Activated CD4-positive, alpha-beta T cell treated with anti-CD3 and anti-CD28 coated beads for 36 hours (primary cell): ENCODE data around the gene NKX2-4. TPM values are rescaled to one million over a fixed set of nuclear protein-coding genes. Genes with fewer than 3 reads are reported as not detected.
"Not testable (repeated sequence)": the region's sequence is repeated elsewhere in the genome, so short reads cannot be mapped to it uniquely, and the experiment has no call there.

Experiments used
- ATAC-seq: fragments of 200-7000 bp; cut with Tn5 transposase; one replicate; pipeline ENCODE4 v1.10.0; 2021; ENCODE audit warnings: mild to moderate bottlenecking, moderate library complexity
- CTCF ChIA-PET: fragments of 350-600 bp; sonication (Branson Sonifier 250); formaldehyde crosslinking; loops from one replicate; lab custom pipeline; 2021; ENCODE audit warnings: antibody characterized with exemption; lab: Charles Lee
- POLR2A ChIA-PET: fragments of 350-600 bp; sonication (Branson Sonifier 250); formaldehyde crosslinking; loops from one replicate; lab custom pipeline; 2021; ENCODE audit warnings: antibody characterized with exemption, inconsistent platforms; lab: Charles Lee
- DNase-seq: peaks from one replicate; pipeline ENCODE4 v3.0.0-alpha.2; 2020
- H3K27ac Mint-ChIP-seq: one replicate; pipeline ENCODE4 v1.8.0; 2021; ENCODE audit warnings: mixed read lengths
- H3K27me3 Mint-ChIP-seq: one replicate; pipeline ENCODE4 v1.8.0; 2021; ENCODE audit warnings: mixed read lengths
- H3K36me3 Mint-ChIP-seq: one replicate; pipeline ENCODE4 v1.8.0; 2021; ENCODE audit warnings: low read depth, mixed read lengths
- H3K4me1 Mint-ChIP-seq: one replicate; pipeline ENCODE4 v1.8.0; 2021; ENCODE audit warnings: mixed read lengths
- H3K4me3 Mint-ChIP-seq: one replicate; pipeline ENCODE4 v1.8.0; 2021; ENCODE audit warnings: mild to moderate bottlenecking, moderate library complexity, mixed read lengths
- H3K9me3 Mint-ChIP-seq: one replicate; pipeline ENCODE4 v1.8.0; 2021; ENCODE audit warnings: low read depth, mixed read lengths
- intact Hi-C, 2 experiments: fragments of 100-400 bp; cut with DNase I in 1 of 2; cut with micrococcal nuclease in 1 of 2; formaldehyde crosslinking; loops; one replicate each; pipeline versions ENCODE4 v1.14.2 to v1.15.1; 2022 to 2024; cut with DNase I, micrococcal nuclease
- total RNA-seq, 2 experiments: library from RNA; stranded (reverse); gene quantifications; one replicate each; pipeline ENCODE4 v1.2.3, GENCODE V29; 2021

NKX2-4 gene
- total RNA-seq, 2 experiments from 2014 or later, result not detected

GRCh38 chr20:21380711-21381110, 16.6 kb downstream of the NKX2-4 start:
- no peak for DNase-seq
- intact Hi-C loops, result no loop called here
- Mint-ChIP-seq H3K27me3 (no peaks in the 10 kb centered on the region), H3K27ac (no peak overlapping the region), H3K4me3 (no peak overlapping the region), H3K36me3 (peaks cover 43% of the 10 kb centered on the region), H3K9me3 (no peaks in the 10 kb centered on the region), H3K4me1 (peaks cover 2% of the 10 kb centered on the region)
- ChIA-PET POLR2A (no interaction called here), CTCF (interaction anchor here (1.0 to 2.3 kb wide), 2 partner anchors 145 to 332 kb away, joined by 3 to 8 read pairs; no protein-coding TSS in a partner anchor)
- no peak for ATAC-seq

- no peaks in the 10 kb centered on the region for H3K27me3 Mint-ChIP-seq
- ChIA-PET CTCF (interaction anchor here (1.5 kb wide), 1 partner anchor 142 kb away, joined by 8 read pairs; no protein-coding TSS in a partner anchor), POLR2A (no interaction called here)
- ATAC-seq (no peak), DNase-seq (no peak)
- peaks cover 5% of the 10 kb centered on the region for H3K4me1 Mint-ChIP-seq
- no peak overlapping the region for H3K4me3 Mint-ChIP-seq
- peaks cover 46% of the 10 kb centered on the region for H3K36me3 Mint-ChIP-seq
- no peaks in the 10 kb centered on the region for H3K9me3 Mint-ChIP-seq
- intact Hi-C loops, result no loop called here
- H3K27ac Mint-ChIP-seq, result no peak overlapping the region
Measured at GRCh38 chr20:21378259-21378658, 19.1 kb downstream of the NKX2-4 start.

GRCh38 chr20:21377701-21378100, 19.6 kb downstream of the NKX2-4 start:
- Mint-ChIP-seq H3K9me3 (no peaks in the 10 kb centered on the region), H3K4me1 (peaks cover 5% of the 10 kb centered on the region), H3K27ac (no peak overlapping the region), H3K27me3 (no peaks in the 10 kb centered on the region), H3K36me3 (peaks cover 47% of the 10 kb centered on the region), H3K4me3 (no peak overlapping the region)
- DNase-seq (no peak), ATAC-seq (no peak)
- POLR2A ChIA-PET, result no interaction called here
- intact Hi-C loops, result no loop called here
- CTCF ChIA-PET, result interaction anchor here (1.5 kb wide), 1 partner anchor 142 kb away, joined by 8 read pairs; no protein-coding TSS in a partner anchor

GRCh38 chr20:21376626-21377025, 20.7 kb downstream of the NKX2-4 start:
- DNase-seq (no peak), ATAC-seq (no peak)
- intact Hi-C loops, result no loop called here
- Mint-ChIP-seq H3K4me3 (no peak overlapping the region), H3K36me3 (peaks cover 47% of the 10 kb centered on the region), H3K4me1 (peaks cover 5% of the 10 kb centered on the region), H3K27me3 (no peaks in the 10 kb centered on the region), H3K27ac (no peak overlapping the region), H3K9me3 (no peaks in the 10 kb centered on the region)
- ChIA-PET CTCF (no interaction called here), POLR2A (no interaction called here)

- ChIA-PET POLR2A (no interaction called here), CTCF (no interaction called here)
- Mint-ChIP-seq H3K27me3 (no peaks in the 10 kb centered on the region), H3K36me3 (peaks cover 44% of the 10 kb centered on the region), H3K9me3 (no peaks in the 10 kb centered on the region), H3K27ac (no peak overlapping the region), H3K4me3 (no peak overlapping the region), H3K4me1 (peaks cover 3% of the 10 kb centered on the region)
- no peak for ATAC-seq
- DNase-seq, result no peak
- intact Hi-C loops, result no loop called here
Measured at GRCh38 chr20:21373436-21373835, 23.9 kb downstream of the NKX2-4 start.

- ChIA-PET CTCF (no interaction called here), POLR2A (no interaction called here)
- Mint-ChIP-seq H3K4me3 (no peak overlapping the region), H3K27me3 (no peaks in the 10 kb centered on the region), H3K9me3 (no peaks in the 10 kb centered on the region), H3K27ac (no peak overlapping the region), H3K4me1 (peaks cover 3% of the 10 kb centered on the region), H3K36me3 (peaks cover 43% of the 10 kb centered on the region)
- DNase-seq, result no peak
- intact Hi-C loops, result no loop called here
- no peak for ATAC-seq
Measured at GRCh38 chr20:21372016-21372415, 25.3 kb downstream of the NKX2-4 start.

GRCh38 chr20:21371193-21371592, 26.1 kb downstream of the NKX2-4 start:
- ChIA-PET CTCF (interaction anchor here (1.0 to 1.6 kb wide), 2 partner anchors 32 to 136 kb away, joined by 3 read pairs; no protein-coding TSS in a partner anchor), POLR2A (no interaction called here)
- Mint-ChIP-seq H3K4me3 (no peak overlapping the region), H3K36me3 (peaks cover 44% of the 10 kb centered on the region), H3K27me3 (no peaks in the 10 kb centered on the region), H3K4me1 (peaks cover 3% of the 10 kb centered on the region), H3K9me3 (no peaks in the 10 kb centered on the region), H3K27ac (no peak overlapping the region)
- DNase-seq (no peak), ATAC-seq (no peak)
- intact Hi-C loops, result no loop called here

GRCh38 chr20:21368791-21369190, 28.5 kb downstream of the NKX2-4 start:
- H3K27ac Mint-ChIP-seq, result no peak overlapping the region

GRCh38 chr20:21366273-21366672, 31.1 kb downstream of the NKX2-4 start:
- H3K9me3 Mint-ChIP-seq, H3K27me3 Mint-ChIP-seq, H3K4me1 Mint-ChIP-seq, H3K27ac Mint-ChIP-seq, ATAC-seq, POLR2A ChIA-PET, DNase-seq, H3K4me3 Mint-ChIP-seq, intact Hi-C loops: not testable (repeated sequence)
- CTCF ChIA-PET, result interaction anchor here (0.6 kb wide), 1 partner anchor 1345 kb away, joined by 3 read pairs; no protein-coding TSS in a partner anchor
- peaks cover 40% of the 10 kb centered on the region for H3K36me3 Mint-ChIP-seq

More at GRCh38 chr20:21368791-21369190, 28.5 kb downstream of the NKX2-4 start:
- ATAC-seq (no peak), DNase-seq (no peak)
- Mint-ChIP-seq H3K36me3 (peaks cover 37% of the 10 kb centered on the region), H3K9me3 (no peaks in the 10 kb centered on the region), H3K4me3 (no peak overlapping the region), H3K4me1 (peaks cover 3% of the 10 kb centered on the region), H3K27me3 (no peaks in the 10 kb centered on the region)
- intact Hi-C loops, result no loop called here
- CTCF ChIA-PET, result interaction anchor here (1.2 to 1.4 kb wide), 2 partner anchors 21 to 133 kb away, joined by 3 read pairs; no protein-coding TSS in a partner anchor
- POLR2A ChIA-PET, result no interaction called here

- intact Hi-C loops, result no loop called here
- ChIA-PET CTCF (interaction anchor here (0.6 kb wide), 1 partner anchor 1345 kb away, joined by 3 read pairs; no protein-coding TSS in a partner anchor), POLR2A (no interaction called here)
- no peaks in the 10 kb centered on the region for H3K27me3 Mint-ChIP-seq
- H3K36me3 Mint-ChIP-seq, result peaks cover 39% of the 10 kb centered on the region
- no peak for ATAC-seq
- H3K27ac Mint-ChIP-seq, result no peak overlapping the region
- no peak for DNase-seq
- no peak overlapping the region for H3K4me3 Mint-ChIP-seq
- H3K4me1 Mint-ChIP-seq, result peaks cover 8% of the 10 kb centered on the region
- H3K9me3 Mint-ChIP-seq, result no peaks in the 10 kb centered on the region
Measured at GRCh38 chr20:21365771-21366170, 31.6 kb downstream of the NKX2-4 start.

- DNase-seq (no peak), ATAC-seq (no peak)
- no peaks in the 10 kb centered on the region for H3K27me3 Mint-ChIP-seq
- peaks cover 46% of the 10 kb centered on the region for H3K36me3 Mint-ChIP-seq
- H3K27ac Mint-ChIP-seq, result no peak overlapping the region
- H3K4me3 Mint-ChIP-seq, result no peak overlapping the region
- ChIA-PET POLR2A (no interaction called here), CTCF (interaction anchor here (1.3 kb wide), 1 partner anchor 128 kb away, joined by 6 read pairs; no protein-coding TSS in a partner anchor)
- H3K4me1 Mint-ChIP-seq, result peaks cover 15% of the 10 kb centered on the region
- intact Hi-C loops, result no loop called here
- H3K9me3 Mint-ChIP-seq, result no peaks in the 10 kb centered on the region
Measured at GRCh38 chr20:21364413-21364812, 32.9 kb downstream of the NKX2-4 start.

- ATAC-seq (no peak), DNase-seq (no peak)
- ChIA-PET POLR2A (interaction anchor here (0.6 kb wide), 1 partner anchor 66 kb away, joined by 4 read pairs; no protein-coding TSS in a partner anchor), CTCF (no interaction called here)
- intact Hi-C loops, result no loop called here
- Mint-ChIP-seq H3K27ac (no peak overlapping the region), H3K4me1 (peaks cover 15% of the 10 kb centered on the region), H3K9me3 (no peaks in the 10 kb centered on the region), H3K27me3 (no peaks in the 10 kb centered on the region), H3K36me3 (peaks cover 47% of the 10 kb centered on the region), H3K4me3 (no peak overlapping the region)
Measured at GRCh38 chr20:21361266-21361665, 36.1 kb downstream of the NKX2-4 start.
